SJSA1 (cell line): ENCODE data around the gene PORCN. TPM values are rescaled to one million over a fixed set of nuclear protein-coding genes. Genes with fewer than 3 reads are reported as not detected.
A peak's percentile ranks its signal among the peaks of the same experiment; 100 is the strongest.

Experiments
- DNase-seq, 2 experiments: peaks; one replicate each; pipeline ENCODE4 v3.0.0-alpha.2; 2015 to 2020; ENCODE audit warnings: low spot score in 2 of 2, low read depth in 1 of 2
- H3K27ac ChIP-seq: fragments of 250-450 bp; sonication (Bioruptor Pico); 2 replicates; pipeline ENCODE4 v1.5.1; 2020; ENCODE audit warnings: mild to moderate bottlenecking, moderate library complexity
- H3K27me3 ChIP-seq: fragments of 250-450 bp; sonication (Bioruptor Pico); replicated peaks from 2 replicates; pipeline ENCODE4 v1.5.1; 2020; ENCODE audit warnings: mild to moderate bottlenecking, moderate library complexity
- H3K36me3 ChIP-seq: fragments of 250-450 bp; sonication (Bioruptor Pico); 2 replicates; pipeline ENCODE4 v1.5.1; 2020; ENCODE audit warnings: mild to moderate bottlenecking
- H3K4me1 ChIP-seq: fragments of 250-450 bp; sonication (Bioruptor Pico); replicated peaks from 2 replicates; pipeline ENCODE4 v1.6.1; 2021; ENCODE audit warnings: mild to moderate bottlenecking
- H3K4me3 ChIP-seq: fragments of 250-450 bp; sonication (Bioruptor Pico); 2 replicates; pipeline ENCODE4 v1.5.1; 2020; ENCODE audit warnings: mild to moderate bottlenecking
- H3K9me3 ChIP-seq: fragments of 250-450 bp; sonication (Bioruptor Pico); replicated peaks from 2 replicates; pipeline ENCODE4 v1.5.1; 2020; ENCODE audit warnings: mild to moderate bottlenecking
- total RNA-seq: library from RNA; depleted of rRNA; stranded (reverse); fragments of >200 nt; shearing (Covaris generic); gene quantifications from 2 replicates; pipeline ENCODE4 v1.2.3, GENCODE V29; 2014

Gene PORCN
- total RNA-seq, 1 experiment from 2014 or later: 13.3 TPM

DNA sequence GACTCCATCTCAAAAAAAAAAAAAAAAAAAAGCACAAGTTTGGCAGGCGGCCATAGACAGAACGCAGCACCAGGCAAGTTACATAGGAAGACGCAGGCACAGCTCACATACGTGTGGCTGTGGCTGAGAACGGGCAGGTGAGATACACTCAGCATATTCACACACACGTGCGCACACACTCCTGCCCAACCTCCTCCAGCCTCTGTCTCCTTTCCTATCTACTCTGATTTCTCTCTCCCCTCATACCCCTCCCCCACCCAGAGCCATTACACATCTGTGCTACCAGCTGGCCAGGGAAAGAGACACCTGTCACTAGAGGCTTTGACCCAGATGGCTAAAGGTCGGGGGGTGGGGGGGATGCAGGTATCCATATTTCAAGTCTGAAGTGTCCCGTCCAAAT, 36.6 kb upstream of the PORCN start:
- Histone ChIP-seq H3K4me1 (peaks cover 5% of the 10 kb centered on the region; the same call in 1 of the 2 replicates), H3K27me3 (no peaks in the 10 kb centered on the region), H3K27ac (no peak overlapping the region), H3K4me3 (no peak overlapping the region), H3K36me3 (0 out of 2 replicates have a peak, but pooled peaks cover 2% of the 10 kb centered on the region), H3K9me3 (no peaks in the 10 kb centered on the region)
- no peak for DNase-seq

DNA sequence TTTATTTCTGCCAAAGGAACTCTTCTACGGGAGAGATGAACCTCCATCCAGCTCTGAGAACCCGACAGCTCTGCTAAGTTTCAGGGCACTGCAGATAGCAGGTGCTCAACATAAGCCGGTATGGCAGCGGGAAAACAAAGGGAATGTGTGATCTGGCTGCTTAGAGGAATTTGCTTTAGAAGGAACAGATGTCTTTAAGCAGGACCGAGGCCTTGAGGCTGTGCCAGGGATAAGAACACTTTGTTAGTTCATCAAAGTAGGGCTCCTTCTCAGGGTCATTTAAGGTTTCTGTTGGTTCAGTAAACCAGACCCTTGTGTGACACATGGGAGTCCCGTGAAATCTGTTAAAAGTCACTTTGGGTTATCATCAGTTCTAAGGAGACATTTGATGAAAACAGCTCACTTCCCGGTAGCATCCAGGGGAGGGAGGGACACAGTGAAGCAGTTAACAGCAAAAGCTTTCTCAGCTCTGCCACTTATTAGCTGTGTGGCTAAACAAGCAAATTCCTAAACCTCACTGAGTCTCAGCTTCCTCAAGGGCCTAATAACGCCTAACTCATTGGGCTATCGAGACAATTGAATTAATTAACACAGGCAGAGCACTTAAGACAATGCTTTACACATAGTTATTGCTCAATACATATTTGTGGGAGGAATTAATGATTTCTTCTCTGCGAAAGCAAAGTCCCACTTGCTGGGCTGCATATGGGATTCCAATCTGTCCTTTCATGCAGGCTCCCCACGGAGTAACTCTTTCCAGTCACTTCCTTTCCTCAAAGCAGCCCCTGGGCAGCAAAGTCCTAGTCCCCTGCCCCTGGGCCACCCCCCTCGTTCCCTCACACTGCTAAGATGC, 35.7 kb upstream of the PORCN start:
- Histone ChIP-seq H3K4me1 (peaks cover 8% of the 10 kb centered on the region; the same call in 1 of the 2 replicates), H3K9me3 (no peaks in the 10 kb centered on the region), H3K36me3 (0 out of 2 replicates have a peak, but pooled peaks cover 4% of the 10 kb centered on the region), H3K27ac (no peak overlapping the region), H3K27me3 (no peaks in the 10 kb centered on the region), H3K4me3 (no peak overlapping the region)
- no peak for DNase-seq

DNA sequence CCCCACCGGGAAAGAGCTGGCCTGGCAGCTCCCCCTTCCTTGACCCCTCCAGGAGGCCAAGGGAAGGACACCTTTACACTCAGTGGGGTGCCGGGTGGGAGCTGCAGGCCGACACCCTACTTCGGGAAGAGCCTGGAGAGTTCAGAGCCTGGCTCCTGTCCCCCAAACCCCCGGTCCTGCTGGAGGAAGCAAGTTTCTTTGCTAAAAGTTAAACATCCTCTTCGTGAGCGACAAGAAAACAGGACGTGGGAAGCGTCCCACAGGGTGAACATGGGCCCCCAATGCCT, 35.1 kb upstream of the PORCN start:
- peaks cover 8% of the 10 kb centered on the region; the same call in 1 of the 2 replicates for H3K4me1 ChIP-seq
- H3K4me3 ChIP-seq: no peak overlapping the region
- 0 out of 2 replicates have a peak, but pooled peaks cover 4% of the 10 kb centered on the region for H3K36me3 ChIP-seq
- no peak overlapping the region for H3K27ac ChIP-seq
- DNase-seq: no peak
- H3K9me3 ChIP-seq: no peaks in the 10 kb centered on the region
- H3K27me3 ChIP-seq: no peaks in the 10 kb centered on the region

DNA sequence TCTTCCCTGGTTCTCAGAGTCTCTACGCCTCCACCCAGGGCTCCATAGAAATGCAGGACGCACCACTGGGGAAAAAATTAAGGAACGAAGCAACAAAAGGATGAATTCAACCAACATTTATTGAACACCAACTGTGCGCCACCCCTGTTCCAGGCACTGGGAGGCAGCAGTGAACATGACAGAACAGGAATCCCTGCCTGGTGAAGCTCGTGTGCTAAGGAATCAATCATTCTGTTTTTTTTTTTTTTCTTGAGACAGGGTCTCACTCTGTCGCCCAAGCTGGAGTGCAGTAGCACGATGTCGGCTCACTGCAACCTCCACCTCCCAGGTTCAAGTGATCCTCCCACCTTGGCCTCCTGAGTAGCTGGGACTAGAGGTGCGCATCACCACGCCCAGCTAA, 34.7 kb upstream of the PORCN start:
- Histone ChIP-seq H3K27me3 (no peaks in the 10 kb centered on the region), H3K4me3 (no peak overlapping the region), H3K9me3 (no peaks in the 10 kb centered on the region), H3K36me3 (peaks cover 5% of the 10 kb centered on the region; the same call in 1 of the 2 replicates), H3K4me1 (peaks cover 8% of the 10 kb centered on the region; the same call in 1 of the 2 replicates), H3K27ac (no peak overlapping the region)
- no peak for DNase-seq

DNA sequence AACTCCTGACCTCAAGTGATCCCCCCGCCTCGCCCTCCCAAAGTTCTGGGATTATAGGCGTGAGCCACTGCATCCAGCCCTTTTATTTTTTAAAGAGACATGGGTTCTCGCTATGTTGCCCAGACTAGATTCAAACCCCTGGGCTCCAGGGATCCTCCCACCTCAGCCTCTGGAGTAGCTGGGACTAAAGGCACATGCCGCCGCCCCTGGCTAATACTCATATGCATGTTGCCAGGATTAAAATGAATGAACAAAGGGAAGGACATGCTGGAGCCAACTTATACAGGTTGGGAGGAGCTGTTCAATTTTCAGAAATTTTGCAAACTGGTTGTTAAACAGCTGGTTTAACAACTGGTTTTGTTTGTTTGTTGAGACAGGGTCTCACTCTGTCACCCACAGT, 34.2 kb upstream of the PORCN start:
- Histone ChIP-seq H3K27me3 (no peaks in the 10 kb centered on the region), H3K9me3 (no peaks in the 10 kb centered on the region), H3K4me1 (peaks cover 8% of the 10 kb centered on the region; the same call in 1 of the 2 replicates), H3K4me3 (no peak overlapping the region), H3K36me3 (peaks cover 9% of the 10 kb centered on the region; the same call in 1 of the 2 replicates), H3K27ac (no peak overlapping the region)
- no peak for DNase-seq

DNA sequence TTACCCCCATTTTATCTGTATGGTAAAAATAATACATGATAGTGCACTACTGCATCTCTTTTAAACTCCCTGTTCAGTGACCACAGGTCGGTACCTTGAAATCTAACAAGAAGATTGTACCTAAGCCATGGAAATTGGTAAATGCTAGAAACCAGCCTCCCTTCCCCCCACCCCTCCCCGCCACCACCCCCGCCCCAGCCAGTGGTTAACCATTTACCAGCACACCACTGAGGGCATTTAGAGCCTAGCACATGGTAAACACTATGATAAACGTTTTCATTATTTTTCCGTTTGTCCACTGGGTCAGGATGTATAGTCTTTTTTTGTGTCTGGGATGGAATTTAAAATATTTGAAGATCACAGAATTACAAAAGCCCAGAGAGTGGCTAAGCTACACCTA, 33.5 kb upstream of the PORCN start:
- no peaks in the 10 kb centered on the region for H3K9me3 ChIP-seq
- H3K36me3 ChIP-seq: peaks cover 12% of the 10 kb centered on the region; the same call in 1 of the 2 replicates
- DNase-seq: no peak
- no peaks in the 10 kb centered on the region for H3K27me3 ChIP-seq
- peak overlapping the region; percentile 83 for H3K4me3 ChIP-seq
- peak overlapping the region; percentile 88 for H3K27ac ChIP-seq
- peaks cover 8% of the 10 kb centered on the region; the same call in 1 of the 2 replicates for H3K4me1 ChIP-seq

DNA sequence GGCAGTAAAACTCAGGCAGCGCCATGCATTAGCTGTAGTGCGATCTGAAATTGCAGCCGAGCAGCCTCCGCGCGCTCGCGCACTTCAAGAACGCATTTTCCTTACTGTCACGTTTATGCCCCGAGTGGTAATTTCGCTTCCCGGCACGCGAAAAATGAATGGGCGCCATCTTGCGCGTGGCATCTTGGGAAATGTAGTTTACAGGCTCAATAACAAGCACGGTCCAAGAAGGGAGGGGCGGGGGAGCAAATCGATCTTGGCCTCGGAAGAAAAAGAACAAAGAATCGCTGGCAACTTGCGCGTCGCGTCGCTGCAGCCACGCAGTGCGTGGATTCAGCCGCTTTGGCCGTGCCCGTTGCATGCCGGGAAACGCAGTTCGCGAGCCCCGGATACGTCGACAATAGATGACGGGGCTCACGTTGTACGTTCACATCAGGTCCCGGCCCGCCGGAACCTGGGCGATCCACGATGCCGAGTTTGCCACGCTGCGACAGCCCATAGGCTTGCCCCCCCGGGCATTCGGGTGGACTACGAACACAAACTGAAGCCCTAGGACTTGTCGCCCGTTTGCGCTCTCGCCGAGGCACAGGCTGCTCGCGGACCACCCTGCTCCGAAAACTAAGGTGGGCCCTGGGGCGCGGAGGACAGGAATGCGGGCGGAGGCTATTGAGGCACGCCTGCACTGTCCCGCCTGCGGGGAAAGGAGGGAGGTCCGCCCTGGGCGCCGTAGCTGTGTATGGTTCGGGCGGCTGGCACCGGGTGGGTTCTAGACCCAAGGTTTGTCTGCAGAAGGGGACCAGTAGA, 32.8 kb upstream of the PORCN start, which contains the start of gene FTSJ1:
FTSJ1 (plus strand) TSS at position 426 of the 804 bp plus-strand sequence. CDS start 1,849 bp downstream, outside the sequence.
- Histone ChIP-seq H3K4me1 (peaks cover 8% of the 10 kb centered on the region; the same call in 1 of the 2 replicates), H3K27me3 (no peaks in the 10 kb centered on the region), H3K36me3 (peaks cover 17% of the 10 kb centered on the region), H3K9me3 (no peaks in the 10 kb centered on the region), H3K27ac (peak within 1 kb of the TSS; percentile 88), H3K4me3 (peak within 1 kb of the TSS; percentile 83)
- DNase-seq: peak; percentile 84 to 88

DNA sequence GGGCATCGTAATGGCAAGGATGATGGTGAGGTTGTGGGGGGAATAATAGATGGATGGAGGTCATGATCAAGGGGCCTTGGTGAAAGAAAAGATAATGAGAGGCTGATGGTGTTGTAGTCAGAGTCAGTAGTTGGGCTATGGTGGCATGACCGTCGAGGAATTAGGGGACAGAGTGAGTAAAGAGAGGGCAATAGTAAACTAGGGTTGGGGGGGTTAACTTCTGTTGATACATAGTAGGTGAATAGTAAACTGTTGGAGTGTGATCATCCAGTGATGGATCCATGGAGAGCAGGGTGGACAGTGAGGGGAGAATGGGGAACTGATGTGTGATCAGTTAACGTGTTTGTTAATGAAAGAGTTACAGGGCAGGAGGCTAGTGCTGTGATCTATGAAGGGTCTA, 31.9 kb upstream of the PORCN start:
- no peak for DNase-seq
- Histone ChIP-seq H3K27me3 (no peaks in the 10 kb centered on the region), H3K4me3 (peak overlapping the region; percentile 83), H3K36me3 (peaks cover 26% of the 10 kb centered on the region), H3K27ac (peak overlapping the region; percentile 88; the same call in 1 of the 2 replicates), H3K9me3 (no peaks in the 10 kb centered on the region), H3K4me1 (peaks cover 8% of the 10 kb centered on the region; the same call in 1 of the 2 replicates)

DNA sequence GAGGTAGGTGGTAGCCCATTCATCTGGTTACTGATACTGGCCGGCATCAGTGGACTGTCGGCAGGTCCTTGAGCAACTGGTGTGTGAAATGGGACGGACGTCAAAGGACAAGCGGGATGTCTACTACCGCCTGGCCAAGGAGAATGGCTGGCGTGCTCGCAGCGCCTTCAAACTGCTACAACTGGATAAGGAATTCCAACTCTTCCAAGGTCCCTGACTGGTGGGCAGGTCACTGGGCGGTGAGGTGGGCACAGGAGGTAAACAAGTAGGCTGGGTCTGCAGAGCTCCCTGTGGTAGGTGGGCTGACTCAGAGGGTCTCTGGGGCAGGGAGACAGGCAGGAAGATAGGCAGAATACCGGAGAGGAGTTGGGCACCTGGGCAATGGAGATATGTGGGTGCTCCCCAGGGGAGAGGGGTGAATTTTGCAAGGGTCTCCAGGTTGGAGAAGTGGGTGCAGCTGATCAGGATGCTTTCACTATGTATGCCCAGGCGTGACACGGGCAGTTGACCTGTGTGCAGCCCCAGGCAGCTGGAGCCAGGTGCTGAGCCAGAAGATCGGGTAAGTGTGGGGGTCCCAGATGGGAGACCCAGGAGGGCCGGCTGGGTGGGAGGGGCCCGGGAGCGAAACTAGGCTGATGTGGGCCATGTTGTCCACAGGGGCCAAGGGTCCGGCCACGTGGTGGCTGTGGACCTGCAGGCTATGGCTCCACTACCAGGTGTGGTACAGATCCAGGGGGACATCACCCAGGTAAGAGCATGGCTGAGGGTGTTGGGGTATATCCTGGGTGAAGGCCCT, 30.6 kb upstream of the PORCN start:
- H3K27ac ChIP-seq: no peak overlapping the region

DNA sequence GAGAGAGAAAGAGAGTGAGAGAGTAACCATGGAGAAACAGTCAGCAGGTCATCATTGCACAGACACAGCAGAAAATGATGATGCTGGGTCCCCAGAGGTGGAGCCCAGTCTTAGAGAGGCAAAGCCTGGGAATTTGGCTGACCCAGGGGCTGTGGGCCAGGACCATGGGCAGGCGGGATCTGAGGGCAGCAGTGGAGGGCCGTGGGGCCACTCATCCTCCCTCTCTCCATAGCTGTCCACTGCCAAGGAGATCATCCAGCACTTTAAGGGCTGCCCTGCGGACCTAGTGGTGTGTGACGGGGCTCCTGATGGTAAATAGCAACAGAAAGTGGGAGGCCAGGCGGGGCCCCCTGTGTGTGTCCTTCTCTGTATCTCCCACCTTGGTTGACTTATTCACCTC, 30.0 kb upstream of the PORCN start:
- Histone ChIP-seq H3K36me3 (peaks cover 43% of the 10 kb centered on the region), H3K27ac (no peak overlapping the region), H3K27me3 (no peaks in the 10 kb centered on the region), H3K4me3 (no peak overlapping the region), H3K9me3 (no peaks in the 10 kb centered on the region), H3K4me1 (peaks cover 8% of the 10 kb centered on the region; the same call in 1 of the 2 replicates)
- no peak for DNase-seq

More for the DNA sequence above, 30.6 kb upstream of the PORCN start:
- DNase-seq: no peak
- Histone ChIP-seq H3K4me1 (peaks cover 8% of the 10 kb centered on the region; the same call in 1 of the 2 replicates), H3K4me3 (no peak overlapping the region), H3K27me3 (no peaks in the 10 kb centered on the region), H3K9me3 (no peaks in the 10 kb centered on the region), H3K36me3 (peaks cover 39% of the 10 kb centered on the region)

DNA sequence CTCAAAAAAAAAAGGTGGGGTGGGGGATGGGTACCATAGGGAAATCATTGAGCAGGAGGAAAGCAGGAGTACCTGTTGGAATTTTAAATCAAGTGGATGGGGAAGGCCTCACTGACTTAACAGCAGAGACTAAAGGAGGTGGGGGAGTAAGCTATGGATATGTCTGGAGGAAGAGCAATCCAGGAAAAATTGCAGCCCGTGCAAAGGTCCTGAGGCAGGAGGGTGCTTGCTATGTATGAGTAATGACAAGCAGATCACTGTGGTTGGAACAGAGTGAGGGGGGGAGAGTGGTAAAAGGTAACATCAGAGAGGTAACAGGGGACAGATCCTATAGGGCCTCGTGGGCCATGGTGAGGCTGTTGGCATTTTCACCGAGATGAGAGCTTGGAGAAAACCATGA, 28.6 kb upstream of the PORCN start:
- DNase-seq: no peak
- H3K36me3 ChIP-seq: peaks cover 56% of the 10 kb centered on the region
- H3K9me3 ChIP-seq: no peaks in the 10 kb centered on the region
- peaks cover 4% of the 10 kb centered on the region; the same call in 1 of the 2 replicates for H3K4me1 ChIP-seq
- no peaks in the 10 kb centered on the region for H3K27me3 ChIP-seq
- H3K4me3 ChIP-seq: no peak overlapping the region
- no peak overlapping the region for H3K27ac ChIP-seq

DNA sequence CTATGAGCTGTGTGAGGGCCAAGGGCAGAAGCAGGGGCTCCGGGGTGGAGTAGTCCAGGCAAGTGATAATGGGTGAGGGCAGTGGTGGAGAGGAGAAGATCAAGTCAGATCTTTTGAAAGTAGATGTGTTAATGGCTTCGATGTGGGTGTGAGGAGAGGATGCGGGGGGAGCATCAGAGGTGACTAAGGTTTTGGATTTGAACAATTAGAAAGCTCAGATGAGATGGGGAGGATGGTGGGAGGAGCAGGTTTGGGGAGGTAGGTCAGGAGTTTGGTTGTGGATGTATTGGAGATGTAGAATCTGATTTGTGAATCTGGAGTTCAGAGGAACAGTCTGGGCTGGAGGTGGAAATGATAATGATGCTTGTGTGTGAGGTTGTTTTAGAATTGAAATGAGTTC, 28.2 kb upstream of the PORCN start:
- no peaks in the 10 kb centered on the region for H3K9me3 ChIP-seq
- H3K27me3 ChIP-seq: no peaks in the 10 kb centered on the region
- H3K4me1 ChIP-seq: peaks cover 4% of the 10 kb centered on the region; the same call in 1 of the 2 replicates
- no peak overlapping the region for H3K27ac ChIP-seq
- H3K4me3 ChIP-seq: no peak overlapping the region
- peaks cover 59% of the 10 kb centered on the region for H3K36me3 ChIP-seq
- no peak for DNase-seq

DNA sequence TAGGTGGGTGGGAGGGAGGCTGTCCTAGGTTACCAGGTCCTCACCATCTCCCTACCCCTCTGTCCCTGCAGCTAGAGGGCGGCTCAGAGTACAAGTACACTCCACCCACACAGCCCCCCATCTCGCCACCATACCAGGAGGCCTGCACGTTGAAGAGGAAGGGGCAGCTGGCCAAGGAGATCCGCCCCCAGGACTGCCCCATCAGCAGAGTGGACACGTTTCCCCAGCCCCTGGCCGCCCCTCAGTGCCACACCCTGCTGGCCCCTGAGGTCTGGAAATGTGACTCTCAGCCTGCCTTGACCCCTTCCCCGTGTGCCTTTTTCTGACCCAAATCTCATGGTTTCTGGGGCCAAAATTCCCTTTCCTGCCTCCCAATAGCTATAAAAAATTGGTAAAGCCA, 26.3 kb upstream of the PORCN start:
- Histone ChIP-seq H3K4me3 (no peak overlapping the region), H3K27me3 (no peaks in the 10 kb centered on the region), H3K36me3 (peaks cover 69% of the 10 kb centered on the region), H3K4me1 (peaks cover 14% of the 10 kb centered on the region), H3K27ac (no peak overlapping the region), H3K9me3 (no peaks in the 10 kb centered on the region)
- no peak for DNase-seq
